GM19438 (cell line): Measurements from ENCODE around the gene WDR27.

Experiments
- ATAC-seq: cut with Tn5 transposase; IDR thresholded peaks from one replicate; pipeline ENCODE4 v1.9.1; 2021; ENCODE audit warnings: low read depth; ENCODE audit not compliant: unreplicated experiment

WDR27 gene

GRCh38 chr6:169571123-169571962 is 130.5 kb downstream of the WDR27 start:
- no peak for ATAC-seq

GRCh38 chr6:169568314-169569087 is 133.3 kb downstream of the WDR27 start:
- ATAC-seq, result peak; percentile 70

- ATAC-seq, result no peak
Observed at GRCh38 chr6:169567819-169568218, 134.0 kb downstream of the WDR27 start.

DNA sequence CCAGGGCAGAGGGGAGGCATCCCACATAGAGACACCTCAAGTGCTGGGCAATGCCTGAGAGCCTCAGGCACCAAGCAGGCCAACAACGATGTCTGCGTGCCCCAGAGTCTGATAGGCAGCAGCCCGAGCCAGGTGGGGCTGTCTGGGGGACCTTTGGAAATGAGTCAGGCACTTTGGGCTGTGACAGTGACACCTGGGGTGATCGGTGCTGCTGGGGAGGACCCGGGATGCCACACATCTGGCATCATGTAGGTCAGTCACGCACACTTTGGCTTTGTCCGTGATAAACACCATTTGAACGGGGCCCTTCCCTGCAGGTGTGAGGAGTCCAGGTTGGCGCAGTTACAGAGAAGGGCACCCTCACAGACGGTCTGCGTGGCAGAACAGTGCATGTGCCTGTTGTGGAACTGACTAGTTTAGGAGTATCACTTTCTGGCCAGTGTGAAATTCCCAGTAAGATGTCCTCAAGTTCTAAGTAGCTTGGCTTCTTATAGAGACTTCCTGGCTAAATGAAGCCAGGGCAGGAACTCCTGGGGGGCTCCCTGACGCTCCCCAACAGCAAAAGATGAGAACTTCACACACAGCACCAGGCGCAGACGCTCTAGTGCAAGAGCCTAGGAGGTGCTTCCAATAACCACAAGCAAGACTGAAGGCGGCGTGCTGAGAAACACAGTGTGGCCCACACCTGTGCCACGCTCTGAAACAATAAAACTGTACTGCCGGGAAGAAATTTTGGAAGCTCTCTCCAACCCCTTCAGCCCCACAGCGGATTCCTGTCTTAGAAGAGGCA is 134.7 kb downstream of the WDR27 start:
- no peak for ATAC-seq

DNA sequence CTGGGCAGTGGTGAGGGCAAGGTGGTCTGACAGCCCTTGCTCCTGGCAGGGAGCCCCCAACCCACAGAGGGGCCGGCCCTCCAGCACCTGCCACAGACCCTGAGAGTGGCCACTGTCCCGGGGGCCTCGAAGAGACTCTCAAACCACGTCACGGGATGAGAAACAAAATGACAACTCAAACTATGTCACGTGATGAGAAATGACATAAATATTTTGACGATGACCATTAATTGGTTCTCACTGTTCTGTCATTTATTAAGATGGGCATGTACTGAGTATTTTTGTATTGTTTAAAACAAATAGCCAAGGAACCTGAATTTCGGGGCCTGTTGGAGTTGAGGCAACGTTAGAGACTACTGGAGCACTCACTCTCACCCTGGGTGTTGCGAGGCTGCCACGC is 135.5 kb downstream of the WDR27 start:
- ATAC-seq, result no peak

DNA sequence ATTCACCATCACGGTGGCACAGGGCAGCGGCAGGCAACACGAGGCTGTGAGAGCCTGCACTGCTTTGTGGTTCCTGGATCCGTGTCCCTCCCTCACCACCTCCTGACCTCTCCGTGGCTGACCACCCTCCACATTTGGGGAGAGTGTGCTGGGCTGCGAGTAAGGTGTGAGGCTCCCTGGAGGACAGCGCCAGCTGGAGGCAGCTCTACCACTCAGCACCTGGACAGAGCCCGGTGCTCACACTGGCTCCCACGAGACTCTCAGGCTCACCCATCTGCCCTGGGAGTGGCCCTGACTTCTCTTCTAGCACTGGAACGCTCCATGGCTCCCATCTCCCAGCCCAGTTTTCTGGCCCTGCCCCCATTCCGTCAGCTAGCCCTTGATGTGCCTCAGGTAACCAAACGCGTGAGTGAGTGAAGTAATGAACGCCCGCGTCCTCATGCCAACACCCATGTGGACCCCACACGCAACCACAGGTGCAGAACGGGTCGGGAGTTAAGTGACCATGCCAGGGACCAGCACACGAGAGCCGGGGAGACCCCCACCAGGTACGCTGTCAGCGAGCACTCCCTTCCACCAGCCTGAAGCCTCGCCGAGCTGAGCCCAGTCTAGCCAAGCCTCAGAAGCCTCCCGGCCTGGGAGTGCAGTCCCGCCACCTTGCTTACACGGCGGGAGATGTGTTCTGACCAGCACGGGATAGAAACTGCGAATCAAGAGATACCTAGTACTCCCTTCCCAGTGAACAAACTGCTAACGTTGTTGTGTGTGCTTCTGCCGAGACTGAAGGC is 137.2 kb downstream of the WDR27 start:
- ATAC-seq, result no peak

- no peak for ATAC-seq
Observed at GRCh38 chr6:169561665-169562064, 140.2 kb downstream of the WDR27 start.

DNA sequence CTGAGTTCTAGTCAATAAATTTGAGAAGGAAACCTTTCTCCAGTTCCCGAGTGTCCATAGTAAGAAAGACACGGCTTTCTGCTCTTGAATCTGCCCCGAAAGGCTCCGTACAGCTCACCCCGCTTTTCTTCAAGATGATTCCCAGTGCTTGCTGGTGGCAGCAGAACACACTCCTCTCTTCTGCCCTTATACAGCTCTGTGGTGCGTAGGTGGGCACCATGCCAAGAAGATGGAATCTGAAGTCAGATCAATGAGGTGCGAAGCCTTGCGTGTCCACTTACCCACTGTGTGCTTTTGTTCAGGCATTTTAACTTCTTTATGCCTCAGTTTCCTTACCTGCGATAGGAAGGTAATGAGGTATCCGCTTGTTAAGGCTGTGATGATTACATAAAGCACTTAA is 142.2 kb downstream of the WDR27 start:
- ATAC-seq, result no peak

- ATAC-seq, result no peak
Observed at GRCh38 chr6:169558774-169559441, 142.9 kb downstream of the WDR27 start.

- ATAC-seq, result no peak
Observed at GRCh38 chr6:169558378-169558773, 143.5 kb downstream of the WDR27 start.

- no peak for ATAC-seq
Observed at GRCh38 chr6:169557887-169558286, 143.9 kb downstream of the WDR27 start.

- peak; percentile 100 for ATAC-seq
Observed at GRCh38 chr6:169556758-169557548, 144.9 kb downstream of the WDR27 start.

GRCh38 chr6:169555971-169556617 is 145.7 kb downstream of the WDR27 start:
- no peak for ATAC-seq

DNA sequence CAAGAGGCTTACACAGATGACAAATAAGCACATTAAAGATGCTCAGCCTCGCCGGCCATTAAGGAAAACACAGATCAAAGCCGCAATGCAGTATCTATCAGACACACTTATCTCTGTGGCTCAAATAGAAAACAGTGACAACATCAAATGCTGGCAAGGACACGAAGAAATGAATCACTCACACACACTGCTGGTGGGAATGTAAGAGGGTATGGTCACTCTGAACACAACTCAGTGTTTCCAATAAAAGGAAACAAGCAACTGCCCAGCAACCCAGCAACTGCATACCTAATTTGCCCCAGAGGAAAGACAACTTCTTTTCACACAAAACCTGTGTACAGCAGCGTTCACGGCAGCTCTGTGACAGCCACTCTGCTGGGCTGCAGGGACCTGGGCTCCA is 155.8 kb downstream of the WDR27 start:
- no peak for ATAC-seq

- no peak for ATAC-seq
Observed at GRCh38 chr6:169543704-169544103, 158.1 kb downstream of the WDR27 start.

DNA sequence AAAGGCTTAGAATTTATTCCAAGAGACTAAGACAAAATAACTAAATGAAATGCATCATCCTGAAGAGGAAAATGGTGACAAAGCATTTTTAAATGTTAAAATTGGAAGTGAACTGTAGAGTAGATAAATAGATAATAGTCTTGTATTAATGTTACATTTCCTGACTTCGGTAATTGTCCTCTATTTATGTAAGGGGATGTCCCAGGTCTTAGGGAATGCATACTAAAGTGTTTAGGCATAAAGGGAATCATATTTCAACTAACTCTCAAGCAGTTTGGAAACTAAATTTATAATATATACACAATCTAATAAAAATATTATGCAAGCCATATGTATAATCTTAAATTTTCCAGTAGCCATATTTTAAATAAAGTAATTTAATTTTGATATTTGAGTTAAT is 159.3 kb downstream of the WDR27 start:
- no peak for ATAC-seq

DNA sequence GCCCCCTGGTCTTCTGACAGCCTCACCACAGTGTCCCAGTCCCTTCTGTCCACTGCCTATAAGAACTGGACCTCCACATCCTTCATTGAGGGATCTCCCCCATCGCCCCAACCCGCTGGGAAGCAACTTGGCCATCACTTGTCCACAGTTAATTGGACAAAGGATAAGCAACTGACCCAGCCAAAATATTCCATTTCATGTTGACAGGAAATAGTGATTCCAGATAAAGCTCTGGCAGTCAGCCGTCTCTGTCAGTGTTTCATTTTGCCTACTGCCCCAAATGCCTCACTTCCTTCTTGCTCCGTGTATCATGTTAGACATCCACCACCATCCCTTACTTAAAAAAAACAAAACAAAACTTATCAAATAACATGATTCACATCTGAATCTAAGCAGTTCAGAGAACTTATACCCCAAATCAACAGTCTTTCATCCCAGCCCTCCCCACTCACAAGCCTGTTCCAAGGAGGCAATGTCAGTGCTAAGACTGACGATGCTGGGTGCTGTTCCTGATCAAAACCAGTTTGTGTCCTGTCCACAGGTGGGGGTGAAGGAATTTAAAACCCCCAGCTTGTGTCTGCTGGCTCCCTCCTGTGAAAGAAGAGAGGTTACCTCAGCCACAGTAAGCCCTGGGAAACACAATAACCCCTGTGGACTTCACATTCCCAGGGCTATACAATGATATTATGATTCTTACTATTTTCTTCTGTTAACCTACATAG is 162.5 kb downstream of the WDR27 start:
- ATAC-seq, result no peak
